GM12865 (cell line): Measurements from ENCODE around the gene ASPA.

ENCODE experiments used
- DNase-seq: peaks from one replicate; pipeline ENCODE4 v3.0.0; 2010; ENCODE audit warnings: low read depth
- H3K4me3 ChIP-seq: 2 replicates; pipeline ENCODE4 v1.5.1; 2011; ENCODE audit warnings: mild to moderate bottlenecking, low read depth, low read length, control low read depth
- TF ChIP-seq, protein P1 (sequence below): IDR thresholded peaks from 2 replicates; pipeline ENCODE4 v1.5.1; 2011; ENCODE audit warnings: low read length, control low read depth, low read depth, inconsistent platforms; ENCODE audit not compliant: insufficient read depth; ENCODE audit errors: missing control alignments

Gene ASPA

DNA sequence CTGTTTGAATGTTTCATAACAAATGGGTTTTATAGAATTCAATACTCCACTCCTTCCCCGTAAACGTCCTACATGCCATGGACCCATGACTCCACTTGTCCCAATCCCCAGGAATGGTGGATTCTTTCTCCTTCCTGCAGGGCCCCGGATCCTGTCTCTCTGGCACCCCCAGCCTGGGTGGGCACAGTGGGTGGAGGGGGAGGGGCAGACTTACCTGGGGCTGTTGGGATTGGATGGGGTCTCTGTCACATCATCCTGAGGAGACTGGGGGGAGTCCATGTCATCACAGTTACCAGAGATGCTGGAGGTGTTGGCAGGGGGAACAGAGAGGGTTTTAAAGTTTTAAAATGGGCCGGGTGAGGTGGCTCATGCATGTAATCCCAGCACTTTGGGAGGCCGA lies 68.6 kb downstream of the ASPA start:
- DNase-seq = no peak
- no peak overlapping the region for H3K4me3 ChIP-seq
- TF ChIP-seq, protein P1, sequence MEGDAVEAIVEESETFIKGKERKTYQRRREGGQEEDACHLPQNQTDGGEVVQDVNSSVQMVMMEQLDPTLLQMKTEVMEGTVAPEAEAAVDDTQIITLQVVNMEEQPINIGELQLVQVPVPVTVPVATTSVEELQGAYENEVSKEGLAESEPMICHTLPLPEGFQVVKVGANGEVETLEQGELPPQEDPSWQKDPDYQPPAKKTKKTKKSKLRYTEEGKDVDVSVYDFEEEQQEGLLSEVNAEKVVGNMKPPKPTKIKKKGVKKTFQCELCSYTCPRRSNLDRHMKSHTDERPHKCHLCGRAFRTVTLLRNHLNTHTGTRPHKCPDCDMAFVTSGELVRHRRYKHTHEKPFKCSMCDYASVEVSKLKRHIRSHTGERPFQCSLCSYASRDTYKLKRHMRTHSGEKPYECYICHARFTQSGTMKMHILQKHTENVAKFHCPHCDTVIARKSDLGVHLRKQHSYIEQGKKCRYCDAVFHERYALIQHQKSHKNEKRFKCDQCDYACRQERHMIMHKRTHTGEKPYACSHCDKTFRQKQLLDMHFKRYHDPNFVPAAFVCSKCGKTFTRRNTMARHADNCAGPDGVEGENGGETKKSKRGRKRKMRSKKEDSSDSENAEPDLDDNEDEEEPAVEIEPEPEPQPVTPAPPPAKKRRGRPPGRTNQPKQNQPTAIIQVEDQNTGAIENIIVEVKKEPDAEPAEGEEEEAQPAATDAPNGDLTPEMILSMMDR = no peak

DNA sequence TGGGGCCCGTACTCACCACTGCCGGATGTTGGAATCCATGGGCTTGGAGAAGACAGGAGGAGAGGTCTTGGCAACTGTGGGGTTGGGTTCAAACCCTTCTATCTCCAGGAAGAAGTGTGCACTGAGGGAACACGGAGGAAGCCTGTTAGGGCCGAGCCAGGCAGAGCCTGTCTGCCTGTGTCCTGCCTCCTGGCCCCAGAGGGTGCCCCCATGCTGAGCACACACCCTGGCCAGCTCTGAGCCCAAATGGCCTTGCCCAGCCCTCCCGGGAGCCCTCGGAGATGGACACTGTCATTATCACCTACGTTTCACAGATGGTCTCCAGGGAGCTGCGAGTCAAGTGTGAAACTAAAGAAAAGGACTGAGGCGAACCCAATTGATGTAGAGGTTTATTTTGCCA lies 69.4 kb downstream of the ASPA start:
- DNase-seq = no peak
- TF ChIP-seq, protein P1 = no peak
- H3K4me3 ChIP-seq = no peak overlapping the region

DNA sequence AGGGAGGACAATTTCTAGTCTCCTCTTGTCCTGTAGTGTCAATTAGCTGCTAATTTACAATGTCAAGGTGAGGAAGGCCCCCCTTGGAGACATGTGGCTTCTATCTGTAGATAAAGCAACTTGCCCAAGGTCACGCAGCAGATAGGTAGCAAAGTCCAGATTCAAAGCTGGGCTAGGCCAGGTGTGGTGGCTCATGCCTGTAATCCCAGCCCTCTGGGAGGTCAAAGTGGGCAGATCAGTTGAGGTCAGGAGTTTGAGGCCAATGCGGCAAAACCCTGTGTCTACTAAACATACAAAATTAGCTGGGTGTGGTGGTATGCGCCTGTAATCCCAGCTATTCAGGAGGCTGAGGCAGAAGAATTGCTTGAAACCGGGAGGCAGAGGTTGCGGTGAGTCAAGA lies 70.7 kb downstream of the ASPA start:
- TF ChIP-seq, protein P1 = no peak
- no peak overlapping the region for H3K4me3 ChIP-seq
- DNase-seq = no peak

DNA sequence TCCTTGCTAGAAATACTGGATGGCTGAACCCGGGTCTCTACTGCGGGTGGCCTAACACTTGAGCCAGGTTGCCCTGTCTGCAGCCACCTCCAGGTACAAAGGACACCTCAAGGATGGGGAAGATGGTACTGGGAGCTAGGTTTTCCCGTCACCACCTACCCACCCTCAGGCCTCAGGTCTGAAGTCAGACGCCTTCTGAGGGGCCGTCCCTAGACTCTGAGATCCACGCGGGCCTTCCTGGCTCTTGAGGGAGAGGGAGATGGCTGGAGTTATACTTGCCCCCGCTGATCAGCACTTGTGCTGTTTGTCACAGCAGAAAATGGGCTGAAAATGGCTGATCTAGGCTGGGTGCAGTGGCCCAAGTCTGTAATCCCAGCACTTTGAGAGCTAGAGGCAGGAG lies 71.2 kb downstream of the ASPA start:
- TF ChIP-seq, protein P1 = no peak
- no peak for DNase-seq
- H3K4me3 ChIP-seq = no peak overlapping the region

DNA sequence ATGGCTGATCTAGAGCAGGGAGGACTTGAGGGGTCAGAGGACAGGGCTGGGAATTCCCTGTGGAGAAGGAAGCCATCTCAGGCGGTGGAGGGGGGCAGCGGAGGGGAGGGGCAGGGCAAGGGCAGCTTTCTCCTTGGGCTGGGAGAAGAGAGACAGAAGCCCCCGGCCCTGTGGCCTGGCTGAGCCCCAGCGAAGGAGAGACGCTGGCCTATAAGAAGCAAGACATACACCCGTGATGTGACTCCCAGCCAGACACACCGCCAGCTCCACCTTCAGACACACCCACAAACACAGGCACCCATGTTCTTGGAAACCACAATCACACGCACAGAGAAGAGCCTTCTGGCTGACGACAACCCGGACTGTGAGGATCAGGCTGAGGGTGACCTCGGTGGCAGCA lies 71.8 kb downstream of the ASPA start:
- DNase-seq = no peak
- no peak overlapping the region for H3K4me3 ChIP-seq
- TF ChIP-seq, protein P1 = no peak

DNA sequence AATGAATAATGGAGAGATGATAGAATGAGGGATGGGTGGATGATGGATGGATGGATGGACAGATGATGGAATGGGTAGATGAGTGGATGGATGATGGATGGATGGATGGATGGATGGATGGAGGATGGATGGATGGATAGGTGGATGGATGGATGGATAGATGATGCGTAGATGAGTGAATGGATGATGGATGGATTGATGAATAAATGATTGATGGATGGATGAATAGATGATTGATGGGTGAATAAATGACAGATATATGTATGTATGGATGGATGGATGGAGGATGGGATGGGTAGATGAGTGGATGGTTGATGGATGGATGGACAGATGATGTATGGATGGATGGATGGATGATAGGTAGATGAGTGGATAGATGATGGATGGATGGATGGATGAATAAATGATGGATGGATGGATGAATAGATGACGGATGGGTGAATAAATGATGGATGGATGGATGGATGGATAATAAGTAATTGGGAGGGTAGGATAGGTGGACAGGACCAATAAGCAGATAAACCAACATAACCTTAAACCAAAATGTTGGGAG lies 73.9 kb downstream of the ASPA start:
- H3K4me3 ChIP-seq = no peak overlapping the region
- DNase-seq = no peak
- TF ChIP-seq, protein P1 = no peak

DNA sequence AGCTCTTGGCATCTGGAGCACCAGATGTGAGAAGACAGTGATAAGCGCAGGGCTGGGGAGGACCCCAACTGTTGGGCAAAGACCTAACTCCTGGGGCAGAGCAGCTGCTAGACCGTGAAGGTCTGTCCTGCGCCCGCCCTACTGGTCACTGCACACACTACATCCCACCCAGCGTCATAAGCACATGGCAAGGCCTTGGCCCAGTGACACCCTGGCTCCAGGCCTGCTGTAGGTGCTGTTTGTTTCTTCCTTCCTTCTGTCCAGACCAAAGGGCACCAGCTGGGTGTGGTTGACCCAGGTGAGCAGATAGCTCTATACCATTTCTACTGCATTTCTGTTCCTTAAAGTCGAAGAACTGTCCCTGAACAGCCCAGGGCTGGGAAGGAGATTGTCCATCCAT lies 75.4 kb downstream of the ASPA start:
- DNase-seq = no peak
- TF ChIP-seq, protein P1 = no peak

More for the DNA sequence above, 75.4 kb downstream of the ASPA start:
- H3K4me3 ChIP-seq = no peak overlapping the region
